Astrocyte (in vitro differentiated cells and primary cell): ENCODE measurements around the gene HECTD4. TPM values are rescaled to one million over a fixed set of nuclear protein-coding genes. Genes with fewer than 3 reads are reported as not detected.

Experiments
- DNase-seq: peaks from one replicate; pipeline ENCODE4 v3.0.0-alpha.2; 2010; ENCODE audit warnings: low read depth
- FAIRE-seq: peaks from 2 replicates; lab custom pipeline; 2011; peaks lifted over from hg19 to GRCh38; lab: Jason Lieb, UNC
- H2AFZ ChIP-seq: 2 replicates; pipeline ENCODE4 v1.6.0; 2012; ENCODE audit warnings: low read depth, low read length, inconsistent platforms
- H3K27ac ChIP-seq: 2 replicates; pipeline ENCODE4 v1.5.1; 2011; ENCODE audit warnings: low read depth, low read length, inconsistent platforms
- H3K27me3 ChIP-seq: 2 replicates; pipeline ENCODE4 v1.6.0; 2011; ENCODE audit warnings: low read length, inconsistent platforms; ENCODE audit not compliant: insufficient read depth
- H3K36me3 ChIP-seq: 2 replicates; pipeline ENCODE4 v1.5.1; 2011; ENCODE audit warnings: low read length, inconsistent platforms; ENCODE audit not compliant: insufficient read depth
- H3K4me1 ChIP-seq: 2 replicates; pipeline ENCODE4 v1.5.1; 2011; ENCODE audit warnings: low read length, inconsistent platforms; ENCODE audit not compliant: insufficient read depth
- H3K4me2 ChIP-seq: 2 replicates; pipeline ENCODE4 v1.6.0; 2012; ENCODE audit warnings: low read length, inconsistent platforms
- H3K4me3 ChIP-seq: 2 replicates; pipeline ENCODE4 v1.5.1; 2011; ENCODE audit warnings: low read depth, mild to moderate bottlenecking, low read length, inconsistent platforms; ENCODE audit not compliant: insufficient read depth
- H3K79me2 ChIP-seq: 2 replicates; pipeline ENCODE4 v1.6.0; 2012; ENCODE audit warnings: mild to moderate bottlenecking, low read length, inconsistent platforms; ENCODE audit not compliant: insufficient read depth
- H3K9ac ChIP-seq: 2 replicates; pipeline ENCODE4 v1.6.0; 2012; ENCODE audit warnings: mild to moderate bottlenecking, low read length, inconsistent platforms
- H3K9me3 ChIP-seq: 2 replicates; pipeline ENCODE4 v1.5.1; 2012; ENCODE audit warnings: low read depth, mild to moderate bottlenecking, low read length, inconsistent platforms; ENCODE audit not compliant: insufficient read depth
- H4K20me1 ChIP-seq: 2 replicates; pipeline ENCODE4 v1.6.0; 2012; ENCODE audit warnings: low read length, inconsistent platforms; ENCODE audit not compliant: insufficient read depth
- H3K27ac Mint-ChIP-seq: one replicate; pipeline ENCODE4 v1.8.0; 2021; ENCODE audit warnings: mild to moderate bottlenecking, mixed read lengths; ENCODE audit not compliant: unreplicated experiment
- H3K27me3 Mint-ChIP-seq: one replicate; pipeline ENCODE4 v1.8.0; 2021; ENCODE audit warnings: low read depth, mixed read lengths; ENCODE audit not compliant: unreplicated experiment
- H3K36me3 Mint-ChIP-seq: one replicate; pipeline ENCODE4 v1.8.0; 2021; ENCODE audit warnings: low read depth, mixed read lengths; ENCODE audit not compliant: unreplicated experiment
- H3K4me1 Mint-ChIP-seq: one replicate; pipeline ENCODE4 v1.8.0; 2021; ENCODE audit warnings: low read depth, mixed read lengths; ENCODE audit not compliant: unreplicated experiment
- H3K4me3 Mint-ChIP-seq: one replicate; pipeline ENCODE4 v1.8.0; 2021; ENCODE audit warnings: mild to moderate bottlenecking, moderate library complexity, mixed read lengths; ENCODE audit not compliant: unreplicated experiment
- H3K9me3 Mint-ChIP-seq: one replicate; pipeline ENCODE4 v1.8.0; 2021; ENCODE audit warnings: mild to moderate bottlenecking, mixed read lengths; ENCODE audit not compliant: unreplicated experiment
- EZH2 ChIP-seq: IDR thresholded peaks from 2 replicates; pipeline ENCODE4 v1.6.1; 2012; ENCODE audit warnings: mild to moderate bottlenecking, low read length, inconsistent platforms; ENCODE audit not compliant: insufficient read depth
- total RNA-seq: library from RNA; stranded (reverse); gene quantifications from 2 replicates; pipeline ENCODE4 v1.2.1, GENCODE V29; 2021
- TF ChIP-seq, protein P1 (sequence below): IDR thresholded peaks from 2 replicates; pipeline ENCODE4 v1.5.1; 2011; ENCODE audit warnings: low read depth, mild to moderate bottlenecking, inconsistent platforms, low read length, moderate library complexity; ENCODE audit not compliant: insufficient read depth

Gene HECTD4
- total RNA-seq, 1 donor from 2014 or later = 38.9 TPM

- TF ChIP-seq, protein P1, sequence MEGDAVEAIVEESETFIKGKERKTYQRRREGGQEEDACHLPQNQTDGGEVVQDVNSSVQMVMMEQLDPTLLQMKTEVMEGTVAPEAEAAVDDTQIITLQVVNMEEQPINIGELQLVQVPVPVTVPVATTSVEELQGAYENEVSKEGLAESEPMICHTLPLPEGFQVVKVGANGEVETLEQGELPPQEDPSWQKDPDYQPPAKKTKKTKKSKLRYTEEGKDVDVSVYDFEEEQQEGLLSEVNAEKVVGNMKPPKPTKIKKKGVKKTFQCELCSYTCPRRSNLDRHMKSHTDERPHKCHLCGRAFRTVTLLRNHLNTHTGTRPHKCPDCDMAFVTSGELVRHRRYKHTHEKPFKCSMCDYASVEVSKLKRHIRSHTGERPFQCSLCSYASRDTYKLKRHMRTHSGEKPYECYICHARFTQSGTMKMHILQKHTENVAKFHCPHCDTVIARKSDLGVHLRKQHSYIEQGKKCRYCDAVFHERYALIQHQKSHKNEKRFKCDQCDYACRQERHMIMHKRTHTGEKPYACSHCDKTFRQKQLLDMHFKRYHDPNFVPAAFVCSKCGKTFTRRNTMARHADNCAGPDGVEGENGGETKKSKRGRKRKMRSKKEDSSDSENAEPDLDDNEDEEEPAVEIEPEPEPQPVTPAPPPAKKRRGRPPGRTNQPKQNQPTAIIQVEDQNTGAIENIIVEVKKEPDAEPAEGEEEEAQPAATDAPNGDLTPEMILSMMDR = no peak
- no peak for TF ChIP-seq EZH2
- Histone ChIP-seq H3K4me3 (no peak overlapping the region), H4K20me1 (no peaks in the 10 kb centered on the region), H3K27me3 (no peaks in the 10 kb centered on the region), H3K4me2 (no peak overlapping the region), H3K4me1 (no peaks in the 10 kb centered on the region), H3K36me3 (peaks cover 13% of the 10 kb centered on the region), H3K9me3 (no peaks in the 10 kb centered on the region), H3K79me2 (no peaks in the 10 kb centered on the region), H2AFZ (no peak overlapping the region), H3K9ac (no peak overlapping the region), H3K27ac (no peak overlapping the region)
- no peak for FAIRE-seq
- no peaks in the 10 kb centered on the region for H3K9me3 Mint-ChIP-seq
- no peaks in the 10 kb centered on the region for H3K36me3 Mint-ChIP-seq
- no peaks in the 10 kb centered on the region for H3K27me3 Mint-ChIP-seq
- H3K4me3 Mint-ChIP-seq = no peak overlapping the region
- DNase-seq = peak; percentile 18
- no peak overlapping the region for H3K27ac Mint-ChIP-seq
- peaks cover 5% of the 10 kb centered on the region for H3K4me1 Mint-ChIP-seq
Observed at GRCh38 chr12:112308652-112309051, 73.6 kb downstream of the HECTD4 start.

DNA sequence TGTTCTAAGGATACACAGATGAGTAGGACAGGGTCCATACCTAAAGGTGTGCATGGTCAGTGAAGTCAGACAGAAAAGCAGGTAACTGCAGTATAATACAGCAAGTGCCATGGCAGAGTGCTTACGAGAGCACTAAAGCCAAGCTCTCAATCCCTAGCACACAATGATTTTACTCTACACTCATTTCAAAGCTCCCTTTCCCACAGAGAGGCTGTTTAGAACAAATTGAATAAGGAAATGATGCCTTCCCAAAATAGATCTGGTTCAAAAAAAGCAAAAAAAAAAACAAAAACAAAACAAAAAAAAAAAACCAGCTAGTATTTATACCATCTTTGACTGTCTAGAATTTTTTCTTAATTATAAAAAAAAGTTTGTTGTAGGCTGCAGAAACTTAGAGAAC lies 74.1 kb downstream of the HECTD4 start:
- FAIRE-seq (no peak), DNase-seq (no peak)
- no peaks in the 10 kb centered on the region for H3K79me2 ChIP-seq
- no peak overlapping the region for H3K27ac Mint-ChIP-seq
- H3K9ac ChIP-seq = no peak overlapping the region
- H3K9me3 Mint-ChIP-seq = no peaks in the 10 kb centered on the region
- no peaks in the 10 kb centered on the region for H4K20me1 ChIP-seq
- no peaks in the 10 kb centered on the region for H3K27me3 ChIP-seq
- H3K4me2 ChIP-seq = no peak overlapping the region
- no peak overlapping the region for H2AFZ ChIP-seq
- peaks cover 8% of the 10 kb centered on the region for H3K4me1 Mint-ChIP-seq
- no peak overlapping the region for H3K4me3 ChIP-seq
- H3K9me3 ChIP-seq = no peaks in the 10 kb centered on the region
- H3K36me3 Mint-ChIP-seq = no peaks in the 10 kb centered on the region
- no peaks in the 10 kb centered on the region for H3K27me3 Mint-ChIP-seq
- TF ChIP-seq, protein P1 = no peak
- no peak for TF ChIP-seq EZH2
- peaks cover 4% of the 10 kb centered on the region for H3K4me1 ChIP-seq
- H3K4me3 Mint-ChIP-seq = no peak overlapping the region
- H3K36me3 ChIP-seq = peaks cover 13% of the 10 kb centered on the region
- no peak overlapping the region for H3K27ac ChIP-seq

DNA sequence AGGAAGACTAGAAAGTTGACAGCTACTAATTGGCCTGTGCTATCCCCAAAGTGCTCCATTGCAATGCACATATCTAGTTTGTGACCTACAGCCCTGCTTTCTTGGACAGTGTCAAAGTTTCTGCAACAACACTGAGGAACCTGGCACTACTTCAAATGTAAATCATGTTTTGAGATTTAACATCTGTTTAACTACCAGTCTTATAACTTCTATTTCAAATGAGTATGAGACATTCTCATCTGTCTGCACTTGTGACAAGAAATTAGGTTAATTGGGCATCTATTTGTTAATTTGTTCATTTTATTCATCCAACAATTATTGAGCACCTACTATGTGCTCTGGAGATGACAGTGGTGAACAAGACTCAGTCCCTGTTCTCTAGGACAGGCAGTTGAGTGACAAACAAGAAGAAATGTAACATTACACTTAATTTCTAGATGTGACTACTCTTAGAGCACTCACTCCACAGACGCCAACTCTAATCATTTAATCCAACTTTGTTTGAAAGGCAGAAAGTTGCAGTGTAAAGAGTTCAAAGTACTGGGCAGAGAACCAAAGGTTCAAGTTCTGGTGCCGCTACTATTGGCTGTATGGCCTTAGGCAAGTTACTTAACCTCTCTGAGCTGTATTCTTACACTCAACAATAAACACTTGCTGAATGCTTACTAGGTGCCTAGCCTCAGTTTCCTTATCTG lies 74.8 kb downstream of the HECTD4 start:
- Histone ChIP-seq H3K4me3 (no peak overlapping the region), H3K9ac (no peak overlapping the region), H3K9me3 (no peaks in the 10 kb centered on the region), H3K4me1 (peaks cover 8% of the 10 kb centered on the region), H3K36me3 (peaks cover 13% of the 10 kb centered on the region), H3K4me2 (no peak overlapping the region), H3K79me2 (no peaks in the 10 kb centered on the region), H3K27me3 (no peaks in the 10 kb centered on the region), H3K27ac (no peak overlapping the region), H2AFZ (no peak overlapping the region), H4K20me1 (no peaks in the 10 kb centered on the region)
- Mint-ChIP-seq H3K9me3 (no peaks in the 10 kb centered on the region), H3K36me3 (peaks cover 1% of the 10 kb centered on the region), H3K27me3 (no peaks in the 10 kb centered on the region), H3K27ac (no peak overlapping the region), H3K4me3 (no peak overlapping the region), H3K4me1 (peaks cover 14% of the 10 kb centered on the region)
- DNase-seq (no peak), FAIRE-seq (no peak)
- TF ChIP-seq EZH2 = no peak
- TF ChIP-seq, protein P1 = no peak
